Measurements from ENCODE around the gene RPS21. TPM values are rescaled to one million over a fixed set of nuclear protein-coding genes. Genes with fewer than 3 reads are reported as not detected.
A peak's percentile ranks its signal among the peaks of the same experiment; 100 is the strongest.

Gene RPS21
- total RNA-seq, 1 donor from 2014 or later = 5,743 TPM

DNA sequence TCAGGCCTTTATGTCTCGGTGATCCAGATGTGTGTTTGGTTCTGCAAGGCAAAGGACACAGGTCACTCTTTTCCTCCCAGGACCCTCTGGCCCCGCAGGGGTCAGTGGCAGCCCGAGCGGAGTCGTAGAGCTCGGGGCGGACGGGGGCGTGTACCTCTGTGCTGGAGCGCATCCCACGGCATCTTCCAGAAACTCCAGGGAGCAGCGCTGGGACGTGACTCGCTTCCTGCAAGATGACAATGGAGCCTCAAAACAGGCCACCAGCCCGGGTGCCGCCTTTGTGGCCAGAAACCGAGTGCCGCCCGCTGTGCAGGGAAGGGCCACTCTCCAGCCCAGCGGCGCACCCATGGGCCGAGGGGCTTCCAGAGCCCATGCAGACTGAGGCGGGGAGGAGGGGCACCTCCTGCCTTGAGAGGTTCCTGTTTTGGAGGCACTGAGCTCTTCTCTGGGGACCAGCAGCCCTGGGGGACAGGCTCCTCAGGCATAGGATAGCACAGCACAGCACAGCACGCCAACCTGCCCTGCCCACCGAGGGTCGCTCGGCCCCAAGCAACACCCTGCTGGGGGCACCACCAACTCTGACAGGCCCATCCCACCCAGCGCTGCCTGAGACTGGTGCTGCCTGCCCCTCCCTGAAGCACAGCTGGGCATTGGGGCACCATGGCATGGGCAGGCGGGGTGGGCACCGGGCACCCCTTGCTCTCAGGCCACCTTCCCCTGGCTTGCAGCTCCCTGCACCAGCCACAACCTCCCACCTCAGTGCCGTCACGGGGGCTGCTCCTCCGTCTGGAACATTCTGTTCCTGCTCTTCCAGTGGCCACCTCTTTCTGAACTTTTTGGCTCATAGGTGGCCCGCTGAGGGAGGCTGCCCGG, 9.7 kb downstream of the RPS21 start:
- no peaks in the 10 kb centered on the region for H3K27me3 ChIP-seq (ENCODE audit: control insufficient read depth, insufficient read depth, low read length)
- no peaks in the 10 kb centered on the region for H3K36me3 ChIP-seq (ENCODE audit: control insufficient read depth, insufficient read depth, low read length)
- H3K4me3 ChIP-seq (ENCODE audit: low read depth, low read length) = no peak overlapping the region
- TF ChIP-seq, protein P1, sequence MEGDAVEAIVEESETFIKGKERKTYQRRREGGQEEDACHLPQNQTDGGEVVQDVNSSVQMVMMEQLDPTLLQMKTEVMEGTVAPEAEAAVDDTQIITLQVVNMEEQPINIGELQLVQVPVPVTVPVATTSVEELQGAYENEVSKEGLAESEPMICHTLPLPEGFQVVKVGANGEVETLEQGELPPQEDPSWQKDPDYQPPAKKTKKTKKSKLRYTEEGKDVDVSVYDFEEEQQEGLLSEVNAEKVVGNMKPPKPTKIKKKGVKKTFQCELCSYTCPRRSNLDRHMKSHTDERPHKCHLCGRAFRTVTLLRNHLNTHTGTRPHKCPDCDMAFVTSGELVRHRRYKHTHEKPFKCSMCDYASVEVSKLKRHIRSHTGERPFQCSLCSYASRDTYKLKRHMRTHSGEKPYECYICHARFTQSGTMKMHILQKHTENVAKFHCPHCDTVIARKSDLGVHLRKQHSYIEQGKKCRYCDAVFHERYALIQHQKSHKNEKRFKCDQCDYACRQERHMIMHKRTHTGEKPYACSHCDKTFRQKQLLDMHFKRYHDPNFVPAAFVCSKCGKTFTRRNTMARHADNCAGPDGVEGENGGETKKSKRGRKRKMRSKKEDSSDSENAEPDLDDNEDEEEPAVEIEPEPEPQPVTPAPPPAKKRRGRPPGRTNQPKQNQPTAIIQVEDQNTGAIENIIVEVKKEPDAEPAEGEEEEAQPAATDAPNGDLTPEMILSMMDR (IDR thresholded peaks at IDR 0.05; ENCODE audit: insufficient read depth, low read length, poor library complexity, severe bottlenecking) = no peak
- no peak for DNase-seq (ENCODE audit: low read depth)

DNA sequence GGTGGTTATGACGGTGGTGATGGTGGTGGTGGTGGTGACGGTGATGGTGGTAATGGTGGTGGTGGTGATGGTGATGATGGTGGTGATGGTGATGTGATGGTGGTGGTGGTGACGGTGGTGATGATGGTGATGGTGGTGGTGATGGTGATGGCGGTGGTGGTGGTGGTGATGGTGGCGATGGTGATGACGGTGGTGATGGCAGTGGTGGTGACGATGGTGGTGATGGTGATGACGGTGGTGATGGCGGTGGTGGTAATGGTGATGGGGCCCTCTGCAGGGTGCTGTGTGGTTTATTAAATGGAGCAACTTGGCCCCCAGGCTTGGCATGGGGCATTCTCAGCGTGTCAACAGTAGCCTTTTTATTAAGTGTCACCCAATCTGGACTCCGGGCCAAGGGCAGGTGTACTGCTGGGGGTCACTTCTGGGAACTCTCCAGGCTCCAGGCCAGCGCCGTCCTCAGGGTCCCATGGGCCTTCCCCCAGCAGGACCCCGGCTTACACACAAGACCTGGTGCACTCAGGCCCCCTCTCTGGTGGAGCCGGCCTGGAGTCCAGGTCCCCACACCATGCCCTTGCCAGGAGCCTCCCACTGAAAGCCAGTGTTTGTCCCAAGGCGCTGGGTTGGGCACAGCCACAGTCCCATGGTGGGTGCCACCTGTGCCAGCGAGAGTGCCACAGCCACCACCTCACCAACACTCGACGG, 11.4 kb downstream of the RPS21 start:
- TF ChIP-seq, protein P1 (IDR thresholded peaks at IDR 0.05; ENCODE audit: insufficient read depth, low read length, poor library complexity, severe bottlenecking) = no peak
- no peak for DNase-seq (ENCODE audit: low read depth)
- Histone ChIP-seq H3K27me3 (ENCODE audit: control insufficient read depth, insufficient read depth, low read length) (no peaks in the 10 kb centered on the region), H3K4me3 (ENCODE audit: low read depth, low read length) (no peak overlapping the region), H3K36me3 (ENCODE audit: control insufficient read depth, insufficient read depth, low read length) (no peaks in the 10 kb centered on the region)

DNA sequence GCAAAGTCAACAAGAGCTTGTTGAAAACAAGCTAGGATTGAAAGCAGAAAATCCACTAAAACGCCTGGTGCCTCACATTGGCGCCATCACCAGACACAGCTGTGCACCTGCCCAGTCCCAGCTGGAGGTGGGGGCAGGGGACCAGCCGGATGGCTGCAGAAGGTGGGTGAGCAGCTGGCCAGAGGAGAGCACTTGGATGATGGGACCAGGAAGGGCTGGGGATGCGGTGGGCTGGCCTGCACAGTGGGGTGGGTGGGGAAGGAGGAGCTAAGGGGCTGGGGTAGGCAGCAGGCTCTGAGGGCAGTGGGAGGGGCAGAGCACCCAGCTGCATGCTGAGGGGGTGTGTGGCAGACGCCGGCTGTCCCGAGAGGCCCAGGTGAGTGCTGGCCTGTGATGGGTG, 13.1 kb downstream of the RPS21 start:
- no peaks in the 10 kb centered on the region for H3K27me3 ChIP-seq (ENCODE audit: control insufficient read depth, insufficient read depth, low read length)
- H3K4me3 ChIP-seq (ENCODE audit: low read depth, low read length) = no peak overlapping the region
- no peaks in the 10 kb centered on the region for H3K36me3 ChIP-seq (ENCODE audit: control insufficient read depth, insufficient read depth, low read length)
- TF ChIP-seq, protein P1 (IDR thresholded peaks at IDR 0.05; ENCODE audit: insufficient read depth, low read length, poor library complexity, severe bottlenecking) = no peak
- no peak for DNase-seq (ENCODE audit: low read depth)

DNA sequence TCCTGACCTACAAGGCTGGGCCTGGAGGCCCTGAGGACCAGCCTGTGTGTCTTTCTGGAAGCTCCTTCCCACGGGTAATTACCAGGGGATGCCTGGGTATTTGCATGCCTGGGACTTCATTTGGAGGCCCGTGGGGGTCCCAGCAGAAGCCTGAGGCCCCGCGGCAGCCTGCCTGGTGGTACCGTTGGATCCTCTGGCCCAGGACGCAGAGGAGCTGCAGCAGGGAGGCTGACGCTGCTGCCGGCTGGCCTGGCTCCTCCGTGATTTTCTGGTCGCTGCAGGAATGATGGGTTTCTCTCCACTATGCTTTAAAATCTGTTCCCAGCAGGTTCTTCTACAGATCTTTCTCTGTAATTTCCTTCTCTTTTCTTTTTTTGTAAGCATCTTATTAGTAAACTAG, 13.6 kb downstream of the RPS21 start:
- Histone ChIP-seq H3K4me3 (ENCODE audit: low read depth, low read length) (no peak overlapping the region), H3K27me3 (ENCODE audit: control insufficient read depth, insufficient read depth, low read length) (no peaks in the 10 kb centered on the region), H3K36me3 (ENCODE audit: control insufficient read depth, insufficient read depth, low read length) (no peaks in the 10 kb centered on the region)
- no peak for DNase-seq (ENCODE audit: low read depth)
- TF ChIP-seq, protein P1 (IDR thresholded peaks at IDR 0.05; ENCODE audit: insufficient read depth, low read length, poor library complexity, severe bottlenecking) = no peak

DNA sequence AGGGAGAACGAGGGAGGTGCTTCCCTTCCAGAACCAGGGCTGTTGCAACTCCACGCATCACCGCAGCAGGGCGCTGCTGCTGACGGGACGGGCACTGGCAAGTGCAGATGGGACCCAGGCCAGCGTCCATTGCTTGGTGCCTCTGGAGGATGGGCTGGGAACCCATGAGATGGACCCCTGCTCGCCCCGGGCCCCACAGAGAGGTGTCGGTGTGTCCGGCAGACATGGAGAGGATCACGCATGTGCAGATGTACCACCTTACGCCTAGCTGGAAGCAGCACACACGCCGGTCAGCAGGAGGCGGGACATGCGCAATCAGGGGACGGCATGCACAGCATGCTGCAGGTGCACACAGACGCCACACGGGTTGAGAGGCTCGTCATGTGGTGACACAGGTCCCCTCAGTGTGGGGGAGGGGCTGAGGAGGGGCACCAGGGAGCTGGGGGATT, 14.5 kb downstream of the RPS21 start:
- DNase-seq (ENCODE audit: low read depth) = no peak

More for the DNA sequence above, 14.5 kb downstream of the RPS21 start:
- H3K27me3 ChIP-seq (ENCODE audit: control insufficient read depth, insufficient read depth, low read length) = no peaks in the 10 kb centered on the region
- H3K36me3 ChIP-seq (ENCODE audit: control insufficient read depth, insufficient read depth, low read length) = no peaks in the 10 kb centered on the region
- TF ChIP-seq, protein P1 (IDR thresholded peaks at IDR 0.05; ENCODE audit: insufficient read depth, low read length, poor library complexity, severe bottlenecking) = peak; percentile 7
- H3K4me3 ChIP-seq (ENCODE audit: low read depth, low read length) = no peak overlapping the region

Measured in kidney epithelial cell (primary cell).